Right atrium auricular region (tissue), 2 donors: Measurements from ENCODE around the gene XIAP. TPM values are rescaled to one million over a fixed set of nuclear protein-coding genes. Genes with fewer than 3 reads are reported as not detected.
A peak's percentile ranks its signal among the peaks of the same experiment; 100 is the strongest.

Source experiments
- DNase-seq: peaks from one replicate; pipeline ENCODE4 v3.0.0-alpha.2; 2019; ENCODE audit warnings: low spot score
- H3K27ac ChIP-seq, 2 donors: fragments of 200-600 bp; sonication (generic); 1 replicate in 1 of 2; 2 replicates in 1 of 2; pipeline ENCODE4 v1.5.1; 2016 to 2019
- H3K27me3 ChIP-seq, 2 donors: fragments of 200-600 bp; sonication (generic); one replicate each; pipeline versions ENCODE4 v1.5.1 to v1.6.0; 2017 to 2019
- H3K36me3 ChIP-seq: fragments of 200-600 bp; sonication (generic); one replicate; pipeline ENCODE4 v1.5.1; 2016
- H3K4me1 ChIP-seq, 2 donors: fragments of 200-600 bp; sonication (generic); one replicate each; pipeline versions ENCODE4 v1.5.1 to v1.6.0; 2017 to 2019
- H3K4me3 ChIP-seq, 2 donors: fragments of 200-600 bp; sonication (generic); 1 replicate in 1 of 2; 2 replicates in 1 of 2; pipeline ENCODE4 v1.5.1; 2017 to 2019; ENCODE audit warnings: mild to moderate bottlenecking in 1 of 2, moderate library complexity in 1 of 2
- H3K9me3 ChIP-seq, 2 donors: fragments of 200-600 bp; sonication (generic); one replicate each; pipeline ENCODE4 v1.5.1; 2019
- total RNA-seq, 2 donors: library from RNA; depleted of rRNA; stranded (reverse); fragments of >200 nt; gene quantifications; one replicate each; pipeline ENCODE4 v1.1.0, GENCODE V29; 2016
- TF ChIP-seq, protein P1 (sequence below), 2 donors: fragments of 200-600 bp; sonication (generic); IDR thresholded peaks; one replicate each; pipeline ENCODE4 v1.5.1; 2019; ENCODE audit warnings: antibody characterized with exemption in 2 of 2

XIAP gene
- total RNA-seq, 2 donors from 2014 or later: 19.6 to 22.0 TPM

DNA sequence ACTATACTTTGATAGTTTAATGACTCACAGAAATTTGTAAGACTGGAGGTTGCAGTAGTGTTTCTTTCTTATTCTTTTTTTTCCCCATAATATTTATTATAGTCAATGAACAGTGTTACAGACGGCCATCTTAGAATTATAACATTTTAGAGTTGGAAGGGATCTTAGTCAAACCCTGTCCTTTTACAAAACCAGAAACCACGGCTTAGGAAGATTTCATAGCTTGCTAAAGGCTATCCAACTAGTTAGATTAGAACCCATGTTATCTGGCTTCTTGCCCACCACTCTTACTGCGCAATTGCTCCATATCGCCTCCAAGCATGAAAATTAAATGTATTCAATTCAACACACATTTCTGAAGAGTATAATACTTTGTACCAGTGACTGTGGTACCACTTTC, 1.1 kb downstream of the XIAP start:
- H3K27ac ChIP-seq: peak overlapping the region; percentile 92 to 95

DNA sequence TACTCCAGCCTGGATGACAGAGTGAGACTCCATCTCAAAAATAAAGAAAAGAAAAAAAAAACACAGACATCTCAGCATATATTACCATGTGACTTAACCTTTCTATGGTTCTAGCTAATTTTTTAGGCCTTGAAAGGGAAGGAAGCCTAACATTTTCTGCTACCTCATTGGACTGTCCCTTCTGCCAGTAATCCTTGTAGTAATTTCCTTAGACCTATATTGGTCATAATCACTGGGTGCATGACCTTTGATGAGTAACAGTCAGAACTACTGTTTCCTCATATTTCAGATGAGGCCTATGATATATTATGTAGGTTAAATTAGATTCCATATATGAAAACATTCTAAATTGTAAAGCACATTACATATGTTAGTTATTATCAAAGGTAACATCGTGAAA, 9.6 kb downstream of the XIAP start:
- H3K4me3 ChIP-seq: no peak overlapping the region
- no peaks in the 10 kb centered on the region for H3K27me3 ChIP-seq
- H3K36me3 ChIP-seq: no peaks in the 10 kb centered on the region
- DNase-seq: no peak
- H3K9me3 ChIP-seq: no peaks in the 10 kb centered on the region
- no peak overlapping the region for H3K27ac ChIP-seq
- H3K4me1 ChIP-seq: peaks cover 0 to 10% of the 10 kb centered on the region in 2 donors
- TF ChIP-seq, protein P1, sequence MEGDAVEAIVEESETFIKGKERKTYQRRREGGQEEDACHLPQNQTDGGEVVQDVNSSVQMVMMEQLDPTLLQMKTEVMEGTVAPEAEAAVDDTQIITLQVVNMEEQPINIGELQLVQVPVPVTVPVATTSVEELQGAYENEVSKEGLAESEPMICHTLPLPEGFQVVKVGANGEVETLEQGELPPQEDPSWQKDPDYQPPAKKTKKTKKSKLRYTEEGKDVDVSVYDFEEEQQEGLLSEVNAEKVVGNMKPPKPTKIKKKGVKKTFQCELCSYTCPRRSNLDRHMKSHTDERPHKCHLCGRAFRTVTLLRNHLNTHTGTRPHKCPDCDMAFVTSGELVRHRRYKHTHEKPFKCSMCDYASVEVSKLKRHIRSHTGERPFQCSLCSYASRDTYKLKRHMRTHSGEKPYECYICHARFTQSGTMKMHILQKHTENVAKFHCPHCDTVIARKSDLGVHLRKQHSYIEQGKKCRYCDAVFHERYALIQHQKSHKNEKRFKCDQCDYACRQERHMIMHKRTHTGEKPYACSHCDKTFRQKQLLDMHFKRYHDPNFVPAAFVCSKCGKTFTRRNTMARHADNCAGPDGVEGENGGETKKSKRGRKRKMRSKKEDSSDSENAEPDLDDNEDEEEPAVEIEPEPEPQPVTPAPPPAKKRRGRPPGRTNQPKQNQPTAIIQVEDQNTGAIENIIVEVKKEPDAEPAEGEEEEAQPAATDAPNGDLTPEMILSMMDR (IDR thresholded peaks at IDR 0.05): no peak

More for the DNA sequence above, 1.1 kb downstream of the XIAP start:
- no peaks in the 10 kb centered on the region for H3K27me3 ChIP-seq
- H3K4me3 ChIP-seq: peak overlapping the region; percentile 63 to 65
- H3K36me3 ChIP-seq: no peaks in the 10 kb centered on the region
- DNase-seq: no peak
- TF ChIP-seq, protein P1 (IDR thresholded peaks at IDR 0.05): no peak
- H3K9me3 ChIP-seq: no peaks in the 10 kb centered on the region
- H3K4me1 ChIP-seq: peaks cover 0 to 3% of the 10 kb centered on the region in 2 donors

DNA sequence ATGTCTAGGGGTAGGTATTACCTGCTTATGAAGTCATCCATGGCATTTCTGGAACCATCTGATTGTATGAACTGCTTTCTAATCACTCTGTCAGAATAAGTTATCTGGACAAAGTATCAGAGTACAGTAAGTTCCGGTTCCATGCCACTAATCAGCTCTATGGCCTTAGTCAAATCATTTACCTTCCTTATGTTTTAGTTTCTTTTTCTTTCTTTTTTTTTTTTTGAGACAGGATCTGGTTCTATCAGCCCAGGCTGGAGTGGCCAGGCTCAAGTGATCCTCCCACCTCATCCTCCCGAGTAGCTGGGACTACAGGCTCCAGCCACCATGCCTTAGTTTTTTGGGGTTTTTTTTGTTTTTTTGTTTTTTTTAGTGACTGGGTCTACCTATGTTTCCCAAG, 11.5 kb downstream of the XIAP start:
- H3K9me3 ChIP-seq: no peaks in the 10 kb centered on the region
- H3K4me3 ChIP-seq: no peak overlapping the region
- no peaks in the 10 kb centered on the region for H3K36me3 ChIP-seq
- no peak for DNase-seq
- no peak overlapping the region for H3K27ac ChIP-seq
- H3K27me3 ChIP-seq: no peaks in the 10 kb centered on the region
- TF ChIP-seq, protein P1 (IDR thresholded peaks at IDR 0.05): no peak
- peaks cover 0 to 10% of the 10 kb centered on the region in 2 donors for H3K4me1 ChIP-seq

DNA sequence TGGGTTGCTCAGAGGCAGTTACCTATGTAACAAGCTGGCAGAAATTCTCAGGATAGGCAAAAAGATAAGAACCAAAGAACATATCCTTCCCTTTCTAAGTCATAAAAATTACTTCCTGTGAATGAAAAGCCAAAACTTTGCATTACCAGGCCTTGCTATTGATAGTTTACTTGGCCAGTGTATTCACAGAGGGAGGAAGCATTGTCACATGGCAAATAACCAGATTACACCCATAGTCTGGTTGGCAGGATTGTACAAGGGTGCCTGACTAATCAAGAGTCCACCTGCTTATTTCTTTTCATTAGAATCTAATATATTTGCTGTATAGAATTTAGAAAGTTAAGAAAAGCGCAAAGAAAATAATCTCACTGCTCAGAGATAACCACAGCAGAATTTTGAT, 14.1 kb downstream of the XIAP start:
- TF ChIP-seq, protein P1 (IDR thresholded peaks at IDR 0.05): no peak
- H3K27me3 ChIP-seq: no peaks in the 10 kb centered on the region
- DNase-seq: no peak
- no peak overlapping the region for H3K4me3 ChIP-seq
- no peaks in the 10 kb centered on the region for H3K9me3 ChIP-seq
- peaks cover 0 to 18% of the 10 kb centered on the region in 2 donors for H3K4me1 ChIP-seq
- H3K36me3 ChIP-seq: no peaks in the 10 kb centered on the region
- H3K27ac ChIP-seq: no peak overlapping the region

DNA sequence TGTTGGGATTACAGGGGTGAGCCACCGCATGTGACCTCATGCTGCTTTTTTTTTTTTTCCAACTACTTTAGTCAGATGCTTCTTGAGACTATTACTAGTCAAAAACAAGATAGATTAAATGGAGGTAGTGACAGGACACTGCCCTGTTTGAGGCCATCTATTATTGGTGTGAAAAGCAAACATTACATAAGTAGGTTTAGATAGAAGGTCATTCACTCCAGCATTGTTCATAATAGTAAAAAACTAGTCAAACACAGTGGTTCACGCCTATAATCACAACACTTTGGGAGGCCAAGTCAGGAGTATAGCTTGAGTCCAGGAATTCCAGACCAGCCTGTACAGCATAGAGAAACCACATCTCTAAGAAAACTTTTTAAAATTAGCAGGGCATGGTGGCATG, 16.3 kb downstream of the XIAP start:
- Histone ChIP-seq H3K9me3 (no peaks in the 10 kb centered on the region), H3K27me3 (no peaks in the 10 kb centered on the region), H3K4me3 (no peak overlapping the region), H3K36me3 (no peaks in the 10 kb centered on the region), H3K27ac (no peak overlapping the region), H3K4me1 (peaks cover 0 to 21% of the 10 kb centered on the region in 2 donors)
- TF ChIP-seq, protein P1 (IDR thresholded peaks at IDR 0.05): no peak
- DNase-seq: no peak

DNA sequence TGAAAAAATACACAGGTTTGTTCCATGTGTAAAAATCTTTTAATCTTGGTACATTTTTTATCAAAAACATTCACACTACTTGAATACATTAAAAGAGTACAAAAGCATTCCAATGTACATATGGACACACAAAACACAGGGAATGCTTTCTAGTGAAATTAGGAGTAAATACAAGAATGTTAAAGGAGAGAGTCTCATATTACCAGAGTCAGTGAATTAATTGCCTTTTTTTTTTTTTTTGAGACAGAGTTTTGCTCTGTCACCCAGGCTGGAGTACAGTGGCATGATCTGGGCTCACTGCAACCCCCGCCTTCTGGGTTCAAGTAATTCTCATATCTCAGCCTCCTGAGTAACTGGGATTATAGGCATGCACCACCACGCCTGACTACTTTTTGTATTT, 17.0 kb downstream of the XIAP start:
- Histone ChIP-seq H3K27me3 (no peaks in the 10 kb centered on the region), H3K9me3 (no peaks in the 10 kb centered on the region), H3K27ac (no peak overlapping the region), H3K4me3 (no peak overlapping the region), H3K36me3 (no peaks in the 10 kb centered on the region), H3K4me1 (peaks cover 0 to 21% of the 10 kb centered on the region in 2 donors)
- no peak for DNase-seq
- TF ChIP-seq, protein P1 (IDR thresholded peaks at IDR 0.05): no peak
